Measurements from ENCODE around the gene TMEM218.

Gene TMEM218

DNA sequence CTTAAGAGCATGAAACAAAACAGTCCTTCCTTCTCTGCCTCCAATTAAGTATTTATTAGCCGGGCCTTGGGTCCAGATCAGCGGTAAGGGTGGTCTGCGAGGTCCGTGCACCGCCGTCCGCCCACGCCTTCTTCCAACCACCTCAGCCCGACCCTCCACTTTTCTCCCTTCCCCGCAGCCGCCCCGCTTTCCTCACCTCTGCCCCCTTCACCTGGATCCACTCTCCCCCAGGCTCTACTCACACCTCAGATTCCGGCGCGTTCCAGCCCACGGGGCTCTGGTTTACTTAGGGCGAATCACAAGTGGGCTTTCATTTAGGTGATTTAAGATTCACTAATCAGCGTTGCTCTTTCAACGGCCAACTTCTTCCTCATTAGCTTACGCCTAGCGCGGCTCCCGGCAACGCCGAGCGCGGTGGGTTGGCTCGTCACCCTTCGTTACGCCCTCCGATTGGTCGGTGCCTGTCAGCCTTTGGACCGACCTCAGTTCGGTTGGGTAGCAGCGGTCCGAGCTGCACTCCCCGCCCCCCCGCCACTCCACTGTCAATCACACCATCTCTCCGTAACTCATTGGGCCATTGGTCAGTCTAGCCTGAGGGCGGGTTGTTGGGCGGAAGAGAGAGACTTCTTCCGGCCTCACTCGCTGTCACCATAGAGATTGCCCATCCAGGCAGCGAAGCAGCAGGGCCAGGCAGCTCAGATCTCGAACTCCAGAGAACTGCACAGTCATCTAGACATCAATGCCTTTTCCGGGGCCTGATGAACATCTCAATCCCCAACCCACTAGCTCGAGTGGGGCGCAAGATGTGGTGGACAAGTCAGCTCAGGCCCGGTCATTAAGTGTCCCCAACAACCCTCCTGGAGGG, at the start of gene TMEM218:
TMEM218 (minus strand) TSS at position 284 of the 865 bp plus-strand sequence. CDS start 9,385 bp downstream, outside the sequence.
- DNase-seq (ENCODE audit: low read depth), result peak; percentile 90

DNA sequence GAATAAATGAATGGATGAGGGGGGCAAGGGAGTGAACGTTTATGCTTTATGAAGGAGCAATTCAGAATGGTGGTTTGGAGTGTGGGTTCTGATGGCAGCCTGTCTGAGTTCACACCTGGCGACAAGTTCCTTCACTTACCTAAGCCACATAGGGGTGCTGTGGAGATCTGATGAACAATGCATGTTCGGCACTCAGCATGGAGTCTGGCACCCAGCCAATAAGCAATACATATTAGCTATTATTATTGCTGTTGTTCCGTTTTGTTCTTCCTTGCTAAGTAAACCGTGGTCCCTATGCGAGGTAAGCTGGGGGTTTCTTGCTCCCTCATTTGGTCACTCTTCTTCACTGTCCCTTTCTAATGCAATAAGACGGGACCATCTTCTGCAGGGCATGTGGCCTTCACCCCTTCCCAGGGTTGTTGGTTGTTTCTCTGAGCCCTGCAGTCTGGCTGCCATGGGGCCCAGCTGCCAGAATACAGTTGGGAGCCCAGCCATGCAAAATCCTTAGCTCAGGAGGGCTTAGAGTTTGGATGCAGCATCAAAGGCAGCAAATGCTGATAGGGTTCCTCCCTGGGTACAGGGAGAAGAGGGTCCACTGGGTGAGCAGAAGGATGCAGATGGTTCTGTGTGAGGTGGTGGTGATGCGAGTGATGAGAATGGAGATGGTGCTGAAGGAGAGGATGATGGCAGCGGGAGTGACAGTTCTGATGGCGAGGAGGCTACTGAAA, 46.7 kb upstream of the TMEM218 start:
- DNase-seq (ENCODE audit: low read depth), result no peak

DNA sequence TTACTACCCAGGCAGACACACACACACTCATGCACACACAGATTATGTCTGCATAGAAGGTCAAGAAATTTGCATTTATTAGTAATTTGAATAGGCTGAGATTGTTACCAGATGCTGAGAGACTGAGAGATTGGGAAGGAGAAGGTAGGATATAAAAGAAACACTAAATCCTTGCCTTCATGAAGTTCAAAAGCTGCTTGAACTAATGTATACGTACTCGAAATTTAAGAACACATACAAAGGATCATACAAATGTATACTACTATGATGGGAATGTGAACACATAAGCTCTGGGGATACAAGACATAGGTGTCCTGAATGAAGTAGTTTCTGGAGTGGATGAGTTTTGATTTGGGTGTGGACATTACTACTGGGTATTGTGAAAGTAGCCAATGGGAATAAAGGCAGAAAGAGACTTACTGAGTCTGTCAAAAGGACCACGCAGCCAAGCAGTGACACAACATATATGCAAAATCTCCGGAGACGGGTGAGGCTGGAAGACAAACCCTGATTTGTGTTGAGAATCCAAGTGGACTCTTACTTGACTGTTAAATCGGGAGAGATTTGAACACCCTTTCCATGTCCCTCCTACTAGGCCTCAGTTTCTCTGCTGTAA, 45.8 kb upstream of the TMEM218 start:
- no peak for DNase-seq (ENCODE audit: low read depth)

DNA sequence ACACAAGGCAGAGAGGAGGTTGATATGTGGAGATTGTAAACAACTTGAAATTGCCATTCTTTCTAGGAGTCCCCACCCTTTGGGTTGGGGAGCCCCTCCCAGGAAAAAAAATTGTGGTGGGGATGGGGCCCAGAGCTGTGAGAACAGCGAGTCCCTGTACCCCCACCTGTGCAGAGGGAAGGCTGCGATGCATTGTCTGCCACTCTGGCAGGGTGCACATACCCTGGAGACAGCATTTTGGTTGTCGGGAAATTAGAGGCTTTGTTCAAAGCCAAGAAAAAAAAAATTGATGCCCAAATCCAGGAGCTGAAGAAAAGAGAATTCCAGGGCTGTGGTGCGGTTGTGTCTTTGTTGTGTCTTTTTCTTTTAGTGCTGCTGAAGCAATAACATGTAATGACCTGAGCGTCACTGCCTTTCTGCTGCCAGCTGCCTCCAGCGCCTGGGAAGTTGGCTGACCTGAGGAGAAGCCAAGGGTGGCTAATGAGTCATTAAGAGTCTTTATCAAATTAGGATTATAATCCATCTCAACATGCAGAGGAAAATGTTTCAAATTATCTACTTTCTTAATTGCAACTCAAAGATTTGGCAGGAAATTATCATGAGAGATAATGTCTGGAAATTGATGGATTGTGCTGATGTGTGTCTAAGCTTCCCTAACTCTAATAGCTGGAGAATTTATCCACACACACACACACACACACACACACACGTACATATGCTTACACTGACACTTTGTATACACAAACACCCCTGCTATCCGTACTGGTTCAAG, 45.1 kb upstream of the TMEM218 start:
- no peak for DNase-seq (ENCODE audit: low read depth)

DNA sequence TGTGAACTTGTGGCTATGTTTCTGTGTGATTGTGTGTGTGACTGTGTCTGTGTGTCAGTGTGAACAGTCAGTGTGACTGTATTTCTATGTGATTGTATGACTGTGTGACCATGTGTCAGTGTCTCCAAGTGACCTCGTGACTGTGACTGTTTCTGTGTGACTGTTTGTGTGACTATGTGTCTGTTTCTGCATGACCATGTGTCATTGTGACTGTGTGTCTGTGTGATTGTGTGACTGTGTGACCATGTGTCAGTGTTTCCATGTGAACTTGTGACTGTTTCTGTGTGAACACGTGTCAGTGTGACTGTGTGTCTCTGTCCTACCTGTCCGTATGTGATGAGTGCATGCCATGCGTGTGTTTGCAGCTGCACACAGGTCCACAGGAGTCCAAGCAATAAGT, 44.3 kb upstream of the TMEM218 start:
- no peak for DNase-seq (ENCODE audit: low read depth)

DNA sequence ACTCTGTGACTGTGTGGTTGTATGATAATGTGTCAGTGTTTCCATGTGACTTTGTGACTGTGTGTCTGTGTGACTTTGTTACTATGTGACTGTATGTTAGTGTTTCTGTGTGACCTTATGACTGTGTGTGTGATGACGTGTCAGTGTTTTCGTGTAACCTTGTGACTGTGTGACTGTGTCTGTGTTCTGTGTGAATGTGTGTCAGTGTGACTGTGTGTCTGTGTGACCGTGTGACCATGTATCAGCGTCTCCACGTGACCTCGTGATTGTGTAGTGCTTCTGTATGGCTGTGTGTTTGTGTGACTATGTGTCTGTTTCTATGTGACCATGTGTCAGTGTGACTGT, 43.6 kb upstream of the TMEM218 start:
- no peak for DNase-seq (ENCODE audit: low read depth)

DNA sequence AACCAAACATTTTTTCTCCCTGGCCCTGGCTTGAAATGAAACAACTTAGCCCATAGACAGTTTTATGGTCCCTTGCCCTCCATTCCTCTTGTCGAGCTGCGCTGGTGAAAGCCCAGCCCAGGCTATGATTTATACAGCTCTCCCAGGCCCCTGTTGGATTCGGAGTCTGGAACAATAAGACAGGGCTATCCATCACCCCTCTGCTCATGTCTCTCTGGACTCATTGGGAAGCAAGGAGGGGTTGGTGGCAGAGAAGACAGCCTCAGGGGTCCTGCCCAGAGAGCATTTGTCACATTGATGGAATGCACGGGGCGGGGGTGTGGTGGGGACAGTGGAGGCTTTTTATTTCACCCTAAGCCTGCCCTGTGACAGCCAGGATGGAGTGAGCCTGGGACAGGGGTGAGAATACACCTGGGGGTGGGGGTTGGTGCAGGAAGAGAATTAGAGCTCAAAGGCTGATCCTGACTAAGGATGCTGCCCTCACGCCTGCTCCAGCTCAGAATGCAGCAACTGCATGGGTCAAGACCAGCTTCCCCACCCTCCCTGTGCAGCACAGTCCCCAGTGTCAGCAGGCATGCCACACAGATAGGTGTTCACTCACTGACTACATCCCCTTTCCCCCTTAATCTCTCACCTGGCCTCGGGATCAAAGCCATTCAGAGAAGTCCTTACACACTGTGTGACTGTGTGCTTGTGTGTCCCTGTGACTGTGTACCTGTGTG, 43.1 kb upstream of the TMEM218 start:
- no peak for DNase-seq (ENCODE audit: low read depth)

DNA sequence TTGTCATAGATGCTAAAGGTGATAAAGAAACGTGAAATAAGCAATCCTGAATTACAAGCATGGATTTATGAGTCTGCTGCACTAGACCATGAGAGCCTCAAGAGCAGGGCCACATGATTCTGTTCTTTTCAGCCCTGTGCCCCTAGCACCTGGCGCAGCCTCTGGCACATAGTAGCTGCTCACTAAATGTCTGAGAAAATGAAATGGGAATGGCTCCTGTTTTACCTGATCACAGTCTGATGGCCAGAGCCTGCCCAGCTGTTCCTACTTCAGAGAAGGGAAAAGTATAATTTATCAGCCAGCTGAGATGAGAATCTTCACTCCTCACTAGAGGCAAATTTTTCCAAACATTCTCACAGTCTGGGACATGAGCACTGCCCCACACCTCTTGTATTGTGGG, 42.4 kb upstream of the TMEM218 start:
- no peak for DNase-seq (ENCODE audit: low read depth)

DNA sequence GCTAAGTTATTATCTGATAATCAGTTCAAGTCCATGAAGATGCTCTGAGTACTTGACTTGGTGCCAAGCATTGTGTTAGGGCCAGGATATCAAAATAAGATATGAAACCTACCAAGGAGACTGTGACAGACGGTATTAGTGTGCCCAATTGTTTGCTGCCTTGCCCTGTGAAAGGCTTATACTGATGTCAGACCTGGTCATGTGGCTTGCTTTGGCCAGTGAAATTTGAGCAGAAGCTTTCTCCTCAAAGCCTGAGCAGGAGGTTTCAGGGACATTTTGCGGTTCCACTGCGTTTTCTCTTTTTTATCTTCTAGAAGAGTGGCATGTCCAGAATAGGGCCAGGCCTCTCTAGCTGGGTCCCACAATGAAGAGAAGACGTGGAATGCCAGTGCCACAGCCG, 37.3 kb upstream of the TMEM218 start:
- no peak for DNase-seq (ENCODE audit: low read depth)

DNA sequence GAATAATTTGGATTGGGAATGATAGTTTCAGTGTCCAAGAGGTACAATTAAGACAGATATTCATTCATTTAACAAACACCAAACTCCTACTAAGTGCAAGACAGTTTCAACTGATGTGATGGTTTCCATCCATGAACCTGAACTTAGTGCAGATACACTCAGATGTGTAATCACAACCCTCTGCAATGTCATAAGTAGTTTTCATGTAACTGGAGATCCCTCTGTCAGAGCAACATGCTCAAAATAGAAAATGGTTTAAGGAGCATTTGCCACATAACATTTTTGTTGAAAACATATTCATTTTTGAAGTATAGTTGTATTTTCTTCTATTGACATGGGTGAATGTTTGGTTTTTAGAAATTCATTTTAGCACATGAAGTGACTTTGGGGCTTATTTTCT, 36.6 kb upstream of the TMEM218 start:
- no peak for DNase-seq (ENCODE audit: low read depth)

DNA sequence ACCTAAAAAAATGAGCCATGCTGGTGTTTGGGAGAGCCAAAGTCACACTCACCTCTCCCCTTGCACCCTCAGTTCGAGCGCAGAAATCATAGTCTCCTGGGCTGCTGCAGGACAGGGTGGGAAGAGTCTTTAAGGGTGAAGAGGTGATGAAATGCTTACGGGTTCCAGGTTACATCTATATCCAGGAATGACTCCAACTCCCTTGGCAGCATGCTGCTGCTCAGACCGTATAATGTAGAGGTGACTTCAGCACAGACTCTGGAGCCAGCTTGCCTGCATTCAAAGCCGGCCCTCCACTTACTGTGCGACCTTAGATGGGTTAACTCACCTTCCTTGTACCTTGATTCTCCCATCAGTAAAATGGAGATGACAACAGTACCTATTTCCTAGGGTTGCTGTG, 35.9 kb upstream of the TMEM218 start:
- DNase-seq (ENCODE audit: low read depth), result no peak

DNA sequence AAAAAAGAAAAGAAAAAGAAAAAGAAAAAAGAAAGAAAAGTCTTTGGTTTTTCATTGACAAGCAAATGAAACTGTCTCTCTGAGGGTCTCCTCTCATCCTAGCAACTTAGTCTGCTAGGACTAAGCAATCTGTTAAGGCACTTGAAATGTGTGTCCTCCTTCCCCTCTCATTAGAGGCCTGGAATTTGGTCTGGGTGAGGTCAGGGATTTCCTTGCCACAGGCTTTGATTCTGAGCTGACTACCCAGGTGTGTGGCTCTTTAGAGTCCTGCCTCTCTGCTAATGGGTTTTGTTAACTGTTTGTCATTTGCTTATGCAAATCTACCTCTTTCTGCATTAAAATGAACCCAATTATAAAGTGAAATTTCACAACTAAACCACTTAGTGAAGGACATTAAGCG, 34.8 kb upstream of the TMEM218 start:
- no peak for DNase-seq (ENCODE audit: low read depth)

DNA sequence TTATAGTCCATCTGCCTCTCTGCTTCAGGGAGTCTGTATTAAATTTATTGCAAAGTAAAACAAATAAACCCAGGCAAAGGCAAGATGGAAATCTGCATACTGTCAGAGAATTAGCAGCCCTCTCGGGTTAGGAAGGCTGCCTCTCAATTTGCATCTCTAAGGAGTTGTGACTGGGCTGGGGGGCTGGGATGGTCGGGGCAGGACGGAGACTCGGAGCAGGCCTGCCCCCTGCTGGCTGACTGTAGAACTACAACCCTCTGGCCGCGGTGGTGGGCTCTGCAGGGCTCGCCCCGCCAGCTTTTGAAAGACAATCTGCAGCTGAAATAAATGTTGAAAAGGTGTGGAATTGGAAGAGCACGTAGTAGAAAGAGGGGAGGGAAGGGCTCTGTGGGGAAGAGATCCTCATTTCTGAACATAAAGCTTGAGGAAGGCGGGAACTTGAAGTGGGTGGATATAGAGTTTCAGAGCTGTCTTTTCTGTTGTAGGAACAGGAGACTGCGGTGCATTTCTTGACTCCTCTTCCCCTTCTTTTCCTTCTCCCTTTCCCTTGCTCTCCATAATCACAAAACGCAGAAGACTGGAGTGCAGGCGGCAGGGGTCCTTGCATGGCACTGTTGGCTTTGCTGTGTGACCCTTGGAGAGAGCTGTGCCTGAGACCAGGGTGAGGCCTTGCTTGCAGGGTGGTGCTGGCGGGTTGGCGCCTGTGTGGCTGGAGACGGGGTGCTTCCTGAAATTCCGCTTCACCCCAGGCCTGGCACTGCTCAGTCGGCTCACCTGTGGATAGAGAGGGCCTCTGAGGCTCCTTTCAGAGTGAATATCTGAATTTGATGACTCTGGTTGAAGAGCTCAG, 30.5 kb upstream of the TMEM218 start:
- no peak for DNase-seq (ENCODE audit: low read depth)

DNA sequence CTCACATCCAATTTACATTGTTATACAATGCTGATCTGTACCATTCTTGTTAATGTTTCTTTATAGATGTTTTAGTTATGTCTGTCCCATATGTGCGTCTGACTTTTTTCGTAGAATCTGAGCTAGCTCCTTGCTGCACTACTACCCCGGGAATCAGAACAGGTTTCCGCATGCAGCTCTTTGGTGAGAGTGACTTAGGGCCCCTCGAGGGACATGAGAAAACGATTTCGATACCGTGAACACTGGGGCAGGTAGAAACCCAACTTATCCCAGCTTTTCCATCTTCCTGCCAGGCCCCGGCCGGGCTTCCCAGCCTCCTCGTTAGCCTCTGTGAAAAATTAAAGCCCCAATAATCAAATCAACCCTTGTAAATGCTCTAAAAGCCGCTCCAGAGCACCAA, 29.8 kb upstream of the TMEM218 start:
- no peak for DNase-seq (ENCODE audit: low read depth)

DNA sequence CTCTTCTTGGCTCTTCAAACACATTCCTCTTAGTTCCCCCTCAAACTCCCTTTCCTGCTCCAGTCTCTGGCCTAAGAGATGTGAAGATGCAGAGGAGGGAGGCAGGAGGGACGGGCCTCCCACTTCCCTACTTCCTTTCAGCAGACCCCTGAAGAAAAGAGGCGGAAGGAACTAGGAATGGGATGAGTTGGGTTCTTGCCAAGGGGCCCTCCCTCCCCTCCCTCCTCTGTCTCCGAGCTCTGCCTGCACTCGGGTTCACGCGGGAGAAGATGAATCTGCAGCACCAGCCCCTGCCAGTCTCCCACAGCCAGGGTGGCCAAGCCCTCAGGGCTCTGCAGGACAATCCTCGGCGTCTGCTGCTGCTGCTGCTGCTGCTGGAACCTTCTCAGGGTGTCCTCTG, 28.8 kb upstream of the TMEM218 start:
- DNase-seq (ENCODE audit: low read depth), result no peak

DNA sequence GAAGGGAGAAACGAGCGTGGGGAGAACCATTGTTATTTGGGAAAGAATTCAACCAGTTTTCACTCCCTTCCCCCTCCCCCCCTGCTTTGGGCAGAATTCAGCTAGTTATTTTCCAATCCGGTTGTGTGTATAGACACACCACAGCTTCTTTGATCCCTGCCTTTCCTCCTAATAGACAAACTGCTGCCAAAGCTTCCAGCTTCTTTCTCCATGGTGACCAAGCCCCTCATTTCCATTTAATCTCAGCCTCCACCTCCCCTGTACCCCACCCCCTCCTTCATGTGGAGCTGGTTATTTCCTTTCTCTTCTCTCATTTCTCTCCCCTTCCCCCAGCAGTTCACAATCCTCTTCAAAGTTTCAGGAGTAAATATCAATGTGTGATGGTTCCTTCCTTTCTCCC, 28.4 kb upstream of the TMEM218 start:
- DNase-seq (ENCODE audit: low read depth), result no peak

DNA sequence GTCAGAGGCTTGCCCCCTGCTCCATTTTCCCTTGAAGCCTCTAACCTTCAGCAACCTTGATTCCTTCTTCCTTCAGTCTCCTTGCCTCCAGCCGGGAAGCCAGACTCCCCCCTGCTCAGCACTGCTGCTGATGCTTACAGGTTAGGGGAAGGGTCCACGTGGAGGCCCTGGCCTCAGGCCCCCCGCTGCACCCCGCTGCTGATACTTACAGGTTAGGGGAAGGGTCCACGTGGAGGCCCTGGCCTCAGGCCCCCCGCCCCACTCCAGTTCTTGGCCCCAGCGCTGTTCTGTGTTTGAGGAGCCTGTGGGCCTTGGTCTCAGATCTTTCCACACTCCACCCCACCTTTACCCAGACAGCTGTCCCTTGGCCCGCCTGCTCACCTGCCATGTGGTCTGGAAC, 27.5 kb upstream of the TMEM218 start:
- no peak for DNase-seq (ENCODE audit: low read depth)

DNA sequence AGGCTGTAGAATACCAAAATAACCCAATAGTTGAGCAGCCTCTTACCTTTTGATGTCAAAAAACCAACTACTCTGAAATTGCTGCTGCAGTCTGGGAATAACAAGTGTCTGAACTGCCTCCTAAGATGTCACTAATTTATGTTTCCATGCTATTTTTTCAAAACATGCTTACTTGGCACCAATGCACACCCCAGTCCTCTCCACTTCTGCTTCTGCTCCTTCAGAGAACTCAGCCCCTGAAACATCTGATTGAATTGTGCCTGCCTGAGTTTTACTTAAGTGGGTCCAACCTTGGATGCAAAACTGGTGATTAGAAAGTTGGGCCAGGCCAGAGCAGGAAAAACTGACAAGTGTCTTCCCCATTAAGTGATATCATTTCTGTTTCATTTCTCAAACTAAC, 24.6 kb upstream of the TMEM218 start:
- DNase-seq (ENCODE audit: low read depth), result no peak

DNA sequence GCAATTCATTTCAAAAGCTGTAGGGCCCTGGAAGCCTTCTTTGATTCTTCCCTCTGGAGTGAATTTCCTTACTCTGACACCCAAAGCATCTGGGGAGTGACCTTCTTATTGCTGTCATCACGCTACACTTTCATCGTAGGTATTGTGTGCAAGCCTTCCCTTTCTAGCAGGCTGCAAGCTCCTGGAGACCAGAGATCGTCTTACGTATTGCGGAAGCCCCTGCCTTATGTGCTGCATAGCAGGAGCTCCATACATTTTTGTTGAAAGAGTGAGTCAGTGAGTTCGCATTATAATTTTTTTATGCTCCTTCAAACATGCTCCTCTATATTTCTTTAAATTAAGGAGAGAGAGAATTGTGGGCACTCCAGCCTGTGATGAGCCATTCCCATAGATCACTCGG, 21.2 kb upstream of the TMEM218 start:
- no peak for DNase-seq (ENCODE audit: low read depth)

DNA sequence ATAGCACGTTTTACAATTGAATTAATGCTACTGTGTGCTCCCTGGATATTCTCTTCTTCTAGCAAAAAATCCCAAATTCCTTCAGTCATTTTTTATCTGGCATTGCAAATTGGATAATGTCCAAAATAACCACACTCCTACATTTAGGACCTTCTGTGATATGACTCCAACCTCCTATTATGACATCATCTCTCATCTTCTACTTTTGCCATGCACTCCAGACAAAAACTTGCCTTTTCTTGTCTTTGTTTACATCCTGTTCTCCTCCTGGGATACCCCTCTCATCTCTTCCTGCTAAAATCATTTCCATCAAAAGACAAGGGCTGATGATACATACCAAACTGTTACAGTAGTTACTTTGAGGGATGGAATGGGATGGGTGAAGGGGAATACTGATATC, 20.6 kb upstream of the TMEM218 start:
- no peak for DNase-seq (ENCODE audit: low read depth)

Measured in GM04503 (cell line).